ENCODE data around the gene SH3GLB2. TPM values are rescaled to one million over a fixed set of nuclear protein-coding genes. Genes with fewer than 3 reads are reported as not detected.

Gene SH3GLB2
- polyA plus RNA-seq, 2 of the 4 experiments (the other 2 are of a cell fraction): 28.3 to 42.6 TPM

DNA sequence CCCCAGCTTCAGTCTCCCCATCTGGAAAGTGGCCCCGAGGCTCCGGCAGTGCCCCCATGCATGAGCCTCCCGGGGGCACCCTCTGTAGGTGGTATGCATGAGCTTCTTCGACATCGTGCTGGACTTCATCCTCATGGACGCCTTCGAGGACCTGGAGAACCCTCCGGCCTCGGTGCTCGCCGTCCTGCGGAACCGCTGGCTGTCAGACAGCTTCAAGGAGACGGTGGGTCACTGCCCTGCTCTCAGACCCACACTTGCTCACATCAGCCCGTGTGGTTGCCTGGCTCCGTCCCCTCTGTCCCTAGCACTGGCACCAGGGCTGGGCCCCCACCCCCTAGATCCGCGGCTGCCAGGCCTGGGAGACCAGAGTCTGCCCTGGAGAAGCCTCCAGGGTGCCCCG lies 40.0 kb upstream of the SH3GLB2 start:
- FAIRE-seq: no peak
- CTCF ChIA-PET: interaction anchor here (0.5 to 1.8 kb wide), 6 partner anchors 9 to 716 kb away, joined by 3 to 4 read pairs (median 3); partner anchors contain the start of gene SH3GLB2
- H3K4me2 ChIP-seq: no peak overlapping the region
- H3K4me3 ChIP-seq: no peak overlapping the region
- POLR2A ChIA-PET: interaction anchor here (0.9 kb wide), 1 partner anchor 42 kb away, joined by 3 read pairs; the partner anchor contains the start of gene CRAT
- ATAC-seq: no peak
- no peaks in the 10 kb centered on the region for H3K4me1 ChIP-seq
- H3K27ac ChIP-seq: no peak overlapping the region
- H3K9me3 ChIP-seq: no peaks in the 10 kb centered on the region
- TF ChIP-seq FOXS1 (CRISPR knock-in tag; IDR thresholded peaks at IDR 0.05): no peak
- no peak for TF ChIP-seq TFCP2L1 (CRISPR knock-in tag; IDR thresholded peaks at IDR 0.05)
- no peak for TF ChIP-seq GATA3 (IDR thresholded peaks at IDR 0.05; ENCODE audit: borderline replicate concordance)
- TF ChIP-seq NR3C1 (IDR thresholded peaks at IDR 0.05): no peak
- no peak for TF ChIP-seq NFE2L2 (conservative IDR thresholded peaks at IDR 0.05; ENCODE audit: low read length)
- TF ChIP-seq CBX2 (IDR thresholded peaks at IDR 0.05; ENCODE audit: borderline replicate concordance, low read depth): no peak
- TF ChIP-seq RFX5 (IDR thresholded peaks at IDR 0.05): no peak
- TF ChIP-seq ZFP36 (IDR thresholded peaks at IDR 0.05; ENCODE audit: borderline replicate concordance, partially characterized antibody): no peak
- DNase-seq (ENCODE audit: low read depth in 1 of 2, low spot score in 1 of 2): no peak
- WGBS (ENCODE audit: missing lambda C conversion rate): 94% methylated on average over 16 of the region's 19 CpGs

DNA sequence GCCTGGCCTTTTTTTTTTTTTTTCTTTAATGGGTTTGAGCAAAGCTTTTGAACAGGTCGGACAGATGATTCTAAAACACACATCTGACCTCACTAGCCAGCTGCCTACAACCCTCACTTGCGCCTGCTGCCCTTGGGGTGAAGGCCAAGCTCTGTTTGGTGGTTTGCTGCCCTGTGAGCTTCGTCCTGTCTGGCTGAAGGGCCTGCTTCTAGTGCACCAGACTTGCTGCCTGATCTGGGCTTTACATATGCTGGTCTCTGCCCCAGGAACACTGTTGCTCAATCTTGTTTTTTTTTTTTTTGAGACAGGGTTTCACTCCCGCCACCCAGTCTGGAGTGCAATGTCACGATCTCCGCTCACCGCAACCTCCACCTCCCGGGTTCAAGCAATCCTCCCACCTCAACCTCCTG lies 36.4 kb upstream of the SH3GLB2 start:
- Histone ChIP-seq H3K4me3 (no peak overlapping the region), H3K4me2 (no peak overlapping the region), H3K27ac (no peak overlapping the region), H3K4me1 (peaks cover 2% of the 10 kb centered on the region; the same call in 1 of the 3 replicates), H3K9me3 (no peaks in the 10 kb centered on the region)
- no peak for DNase-seq (ENCODE audit: low read depth in 1 of 2, low spot score in 1 of 2)
- POLR2A ChIA-PET: no interaction called here
- FAIRE-seq: no peak
- TF ChIP-seq NPAS2 (CRISPR knock-in tag; IDR thresholded peaks at IDR 0.05; ENCODE audit: borderline replicate concordance): no peak
- ATAC-seq: no peak
- CTCF ChIA-PET: interaction anchor here (0.6 to 1.9 kb wide), 4 partner anchors 9 to 95 kb away, joined by 3 to 6 read pairs (median 4); partner anchors contain the start of gene SH3GLB2
- 93% methylated on average over 8 of the region's 8 CpGs for WGBS (ENCODE audit: missing lambda C conversion rate)

DNA sequence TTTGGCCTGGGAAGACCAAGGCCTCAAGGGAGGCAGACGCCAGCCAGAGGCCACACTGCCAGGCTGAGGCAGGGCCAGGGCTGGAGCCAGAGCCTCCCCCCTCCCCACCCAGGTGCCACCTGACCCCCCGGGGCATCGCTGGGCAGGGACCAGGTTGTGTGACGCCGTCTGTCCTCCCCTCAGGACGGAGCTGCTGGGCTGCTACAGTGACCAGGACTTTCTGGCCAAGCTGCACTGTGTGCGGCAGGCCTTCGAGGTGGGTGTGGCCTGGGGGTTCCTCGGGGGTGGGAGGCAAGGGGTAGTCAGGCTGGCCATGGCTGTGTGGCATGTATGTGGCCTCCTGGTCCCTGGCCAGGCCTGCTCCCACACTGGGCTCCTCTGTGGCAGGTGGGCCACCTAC lies 34.9 kb upstream of the SH3GLB2 start:
- H3K4me1 ChIP-seq: peaks cover 8% of the 10 kb centered on the region; the same call in 1 of the 3 replicates
- no peak for TF ChIP-seq CEBPB (IDR thresholded peaks at IDR 0.05)
- no peak overlapping the region for H3K27ac ChIP-seq
- POLR2A ChIA-PET: no interaction called here
- no peak overlapping the region for H3K4me2 ChIP-seq
- FAIRE-seq: no peak
- CTCF ChIA-PET: interaction anchor here (1.6 to 1.9 kb wide), 3 partner anchors 11 to 56 kb away, joined by 4 to 6 read pairs (median 4); partner anchors contain the start of gene SH3GLB2
- DNase-seq (ENCODE audit: low read depth in 1 of 2, low spot score in 1 of 2): no peak
- no peaks in the 10 kb centered on the region for H3K9me3 ChIP-seq
- 43% methylated on average over 1 of the region's 9 CpGs for WGBS (ENCODE audit: missing lambda C conversion rate)
- no peak overlapping the region for H3K4me3 ChIP-seq
- no peak for ATAC-seq

DNA sequence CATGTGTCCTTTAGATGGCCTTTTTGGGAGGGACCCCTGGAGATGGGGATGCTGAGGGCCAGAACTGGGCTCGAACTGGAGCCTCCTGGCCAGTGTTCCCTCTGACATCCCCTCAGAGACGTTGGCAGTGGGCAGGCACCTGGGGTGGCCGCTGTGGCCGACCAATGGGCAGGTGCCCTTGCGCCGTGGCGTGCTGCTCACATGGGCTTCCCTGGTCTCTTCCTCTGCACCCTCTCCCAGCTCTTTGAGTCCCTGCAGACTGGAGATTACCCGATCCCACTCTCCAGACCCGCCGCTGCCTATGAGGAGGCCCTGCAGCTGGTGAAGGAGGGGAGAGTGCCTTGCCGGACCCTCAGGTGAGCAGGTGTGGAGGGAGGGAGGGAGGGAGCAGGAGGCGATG lies 32.9 kb upstream of the SH3GLB2 start:
- FAIRE-seq: no peak

More for the DNA sequence above, 32.9 kb upstream of the SH3GLB2 start:
- Histone ChIP-seq H3K4me1 (peaks cover 8% of the 10 kb centered on the region; the same call in 1 of the 3 replicates), H3K4me3 (no peak overlapping the region), H3K4me2 (no peak overlapping the region), H3K27ac (no peak overlapping the region), H3K9me3 (no peaks in the 10 kb centered on the region)
- ChIA-PET POLR2A (no interaction called here), CTCF (no interaction called here)
- no peak for DNase-seq (ENCODE audit: low read depth in 1 of 2, low spot score in 1 of 2)
- WGBS (ENCODE audit: missing lambda C conversion rate): 92% methylated on average over 11 of the region's 12 CpGs
- no peak for TF ChIP-seq NR3C1 (IDR thresholded peaks at IDR 0.05)
- TF ChIP-seq POLR2A (IDR thresholded peaks at IDR 0.05; ENCODE audit: low read length): no peak
- no peak for TF ChIP-seq HOXA7 (CRISPR knock-in tag; IDR thresholded peaks at IDR 0.05)
- no peak for TF ChIP-seq HDAC2 (IDR thresholded peaks at IDR 0.05)
- TF ChIP-seq, protein P1, sequence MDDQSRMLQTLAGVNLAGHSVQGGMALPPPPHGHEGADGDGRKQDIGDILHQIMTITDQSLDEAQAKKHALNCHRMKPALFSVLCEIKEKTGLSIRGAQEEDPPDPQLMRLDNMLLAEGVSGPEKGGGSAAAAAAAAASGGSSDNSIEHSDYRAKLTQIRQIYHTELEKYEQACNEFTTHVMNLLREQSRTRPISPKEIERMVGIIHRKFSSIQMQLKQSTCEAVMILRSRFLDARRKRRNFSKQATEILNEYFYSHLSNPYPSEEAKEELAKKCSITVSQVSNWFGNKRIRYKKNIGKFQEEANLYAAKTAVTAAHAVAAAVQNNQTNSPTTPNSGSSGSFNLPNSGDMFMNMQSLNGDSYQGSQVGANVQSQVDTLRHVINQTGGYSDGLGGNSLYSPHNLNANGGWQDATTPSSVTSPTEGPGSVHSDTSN (IDR thresholded peaks at IDR 0.05): no peak
- TF ChIP-seq, protein P2, sequence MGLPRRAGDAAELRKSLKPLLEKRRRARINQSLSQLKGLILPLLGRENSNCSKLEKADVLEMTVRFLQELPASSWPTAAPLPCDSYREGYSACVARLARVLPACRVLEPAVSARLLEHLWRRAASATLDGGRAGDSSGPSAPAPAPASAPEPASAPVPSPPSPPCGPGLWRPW (IDR thresholded peaks at IDR 0.05): no peak
- no peak for TF ChIP-seq ZC3H11A (IDR thresholded peaks at IDR 0.05)
- no peak for TF ChIP-seq EHMT2 (IDR thresholded peaks at IDR 0.05; ENCODE audit: low read depth)
- TF ChIP-seq KDM1A (IDR thresholded peaks at IDR 0.05; ENCODE audit: low read depth): no peak
- no peak for TF ChIP-seq RAD21 (conservative IDR thresholded peaks at IDR 0.05 in 1 of 2, IDR thresholded peaks at IDR 0.05 in 1 of 2)
- TF ChIP-seq FOXS1 (CRISPR knock-in tag; IDR thresholded peaks at IDR 0.05): no peak
- TF ChIP-seq CEBPB (IDR thresholded peaks at IDR 0.05): no peak
- TF ChIP-seq HEYL (CRISPR knock-in tag; IDR thresholded peaks at IDR 0.05): no peak
- no peak for TF ChIP-seq TP53 (CRISPR knock-in tag; IDR thresholded peaks at IDR 0.05)
- ATAC-seq: no peak
